CD4-positive, alpha-beta T cell treated with Interferon gamma for 1 hour (primary cell): ENCODE measurements around the gene DDX60.

ENCODE experiments used
- DNase-seq: peaks from one replicate; pipeline ENCODE4 v3.0.0-alpha.2; 2020

The DDX60 gene

GRCh38 chr4:168199260-168199957 is 119.1 kb downstream of the DDX60 start:
- no peak for DNase-seq

- no peak for DNase-seq
These were observed 120.6 kb downstream of the DDX60 start for GRCh38 chr4:168197926-168198325.

DNA sequence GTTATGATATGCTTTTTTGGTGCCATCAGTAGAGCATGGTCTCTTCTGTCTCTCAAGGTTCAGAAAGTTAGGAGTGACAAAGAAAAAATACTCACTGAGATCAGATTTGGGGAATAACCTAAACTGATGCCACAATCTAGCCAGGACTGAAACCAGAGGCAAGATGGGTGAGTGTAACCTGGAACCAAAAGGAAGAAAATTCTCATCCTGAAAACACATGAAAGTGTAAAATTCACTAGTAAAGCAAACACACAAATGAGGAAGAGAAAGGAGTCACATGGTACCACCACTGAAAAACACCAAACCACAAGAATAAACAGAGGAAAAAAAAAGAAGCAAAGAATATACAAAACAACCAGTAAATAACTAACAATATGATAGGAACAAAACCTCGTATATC is 129.8 kb downstream of the DDX60 start:
- no peak for DNase-seq

DNA sequence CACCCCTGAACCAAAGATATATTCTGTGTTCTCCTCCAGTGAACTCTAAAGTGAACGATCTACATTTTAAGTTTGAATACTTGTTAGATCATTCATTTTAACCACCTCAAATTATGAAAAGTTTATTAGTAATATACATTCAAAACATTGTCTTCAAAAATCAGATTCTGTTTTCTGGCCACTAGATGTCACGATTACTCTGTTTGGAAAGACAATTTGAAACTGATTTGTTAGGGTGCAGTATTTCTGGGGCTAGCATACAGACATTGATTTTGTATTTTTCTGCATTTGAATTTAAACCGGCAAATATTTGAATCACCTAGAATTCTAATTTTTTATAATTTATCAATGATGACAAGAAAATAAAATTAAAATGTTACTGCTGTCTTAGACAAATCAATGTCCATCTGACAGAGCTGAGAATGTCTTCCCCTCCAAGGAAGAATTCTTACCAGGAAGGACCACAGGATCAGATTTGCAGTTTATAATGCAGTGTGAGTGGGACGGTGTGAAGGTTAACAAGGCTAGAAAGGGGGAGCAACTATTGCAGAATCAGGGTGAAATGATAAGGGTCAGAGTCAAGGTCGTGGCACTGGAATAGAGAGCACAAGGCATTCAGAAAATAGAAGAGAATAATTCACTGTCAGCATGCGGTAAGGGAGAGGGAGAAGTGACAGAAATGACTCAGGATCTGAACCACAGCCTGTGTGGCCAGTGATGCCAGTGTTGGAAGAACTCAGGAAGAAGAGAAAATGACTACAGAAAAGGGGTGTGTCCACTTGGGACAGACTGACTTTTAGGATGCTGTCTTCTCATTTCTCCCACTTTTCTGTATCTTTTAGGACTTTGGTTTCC is 134.6 kb downstream of the DDX60 start:
- DNase-seq: no peak

- DNase-seq: no peak
These were observed 140.9 kb downstream of the DDX60 start for GRCh38 chr4:168177546-168178149.

DNA sequence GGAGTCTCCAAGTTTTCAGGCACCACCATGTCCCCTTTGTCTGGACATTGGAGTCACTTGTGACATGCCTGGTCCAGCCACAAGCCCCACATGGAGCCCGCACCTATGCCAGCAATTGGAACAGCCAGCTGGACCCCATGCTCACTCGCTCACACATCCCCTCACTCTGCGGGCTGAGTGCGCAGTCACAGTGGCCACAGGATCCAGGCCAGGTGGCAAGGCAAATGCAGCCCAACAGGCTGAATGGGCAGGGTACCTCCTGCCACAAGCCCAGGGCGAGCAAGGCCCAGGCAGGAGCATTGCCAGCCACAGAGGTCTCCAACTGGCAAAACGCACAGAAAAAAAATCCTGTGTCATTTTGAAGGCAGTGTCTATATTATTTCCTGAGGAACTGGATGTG is 144.2 kb downstream of the DDX60 start:
- DNase-seq: no peak

- no peak for DNase-seq
These were observed 150.8 kb downstream of the DDX60 start for GRCh38 chr4:168167714-168168284.
